Stimulated activated naive B cell treated with anti-CD40 and anti-IgM and Interleukin-4, amounts not matched to agents 10 μg/mL and 1 μg/mL and 100 μg/mL, for 72 hours (primary cell): ENCODE results near the gene NAMPT.
"Not testable (repeated sequence)": the region's sequence is repeated elsewhere in the genome, so short reads cannot be mapped to it uniquely, and the experiment has no call there.

Experiments
- ATAC-seq, 2 donors: fragments of 150-1000 bp; cut with Tn5 transposase; replicated peaks; 2 replicates each; pipeline ENCODE4 v1.10.0; 2021; ENCODE audit warnings: moderate library complexity in 1 of 2
- DNase-seq: peaks from one replicate; pipeline ENCODE4 v3.0.0; 2021
- H3K27ac Mint-ChIP-seq: one replicate; pipeline ENCODE4 v1.8.0; 2022; ENCODE audit warnings: mild to moderate bottlenecking, mixed read lengths
- H3K27me3 Mint-ChIP-seq, 2 donors: one replicate each; pipeline ENCODE4 v1.8.0; 2022; ENCODE audit warnings: mixed read lengths in 2 of 2
- H3K36me3 Mint-ChIP-seq, 2 donors: one replicate each; pipeline ENCODE4 v1.8.0; 2022; ENCODE audit warnings: mixed read lengths in 2 of 2, mild to moderate bottlenecking in 1 of 2
- H3K4me1 Mint-ChIP-seq, 2 donors: one replicate each; pipeline ENCODE4 v1.8.0; 2022; ENCODE audit warnings: mixed read lengths in 2 of 2, mild to moderate bottlenecking in 1 of 2
- H3K4me3 Mint-ChIP-seq, 2 donors: one replicate each; pipeline ENCODE4 v1.8.0; 2022; ENCODE audit warnings: mild to moderate bottlenecking in 2 of 2, mixed read lengths in 2 of 2, moderate library complexity in 1 of 2
- H3K9me3 Mint-ChIP-seq, 2 donors: one replicate each; pipeline ENCODE4 v1.8.0; 2022; ENCODE audit warnings: mixed read lengths in 2 of 2, mild to moderate bottlenecking in 1 of 2

Gene NAMPT

DNA sequence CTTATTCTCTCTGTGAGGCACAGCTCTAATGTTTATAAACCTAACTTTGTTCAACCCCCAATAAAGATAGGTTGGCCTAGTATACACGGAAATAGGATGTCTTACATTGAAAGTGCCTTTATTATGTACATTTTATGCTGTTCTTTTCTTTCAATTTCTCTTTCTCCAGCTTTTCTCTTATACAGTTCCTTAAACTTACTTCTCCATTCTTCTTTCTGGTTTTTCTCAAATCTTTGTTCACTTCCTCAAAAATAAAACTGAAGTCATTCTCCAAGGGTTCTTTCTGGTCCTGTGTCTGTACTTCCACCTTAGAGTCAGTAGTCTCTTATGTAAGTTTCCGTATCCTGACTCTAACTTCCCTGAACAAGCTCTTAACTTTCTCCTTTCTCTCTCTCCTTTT lies 29.2 kb upstream of the NAMPT start:
- ATAC-seq (peak; percentile 89 to 91), DNase-seq (no peak)
- Mint-ChIP-seq H3K4me1 (peaks cover 5 to 12% of the 10 kb centered on the region in 2 donors), H3K27me3 (peaks cover 0 to 10% of the 10 kb centered on the region in 2 donors), H3K9me3 (peaks cover 0 to 4% of the 10 kb centered on the region in 2 donors), H3K27ac (peak overlapping the region; percentile 33), H3K36me3 (no peaks in the 10 kb centered on the region), H3K4me3 (peak overlapping the region; percentile 4 to 25)

DNA sequence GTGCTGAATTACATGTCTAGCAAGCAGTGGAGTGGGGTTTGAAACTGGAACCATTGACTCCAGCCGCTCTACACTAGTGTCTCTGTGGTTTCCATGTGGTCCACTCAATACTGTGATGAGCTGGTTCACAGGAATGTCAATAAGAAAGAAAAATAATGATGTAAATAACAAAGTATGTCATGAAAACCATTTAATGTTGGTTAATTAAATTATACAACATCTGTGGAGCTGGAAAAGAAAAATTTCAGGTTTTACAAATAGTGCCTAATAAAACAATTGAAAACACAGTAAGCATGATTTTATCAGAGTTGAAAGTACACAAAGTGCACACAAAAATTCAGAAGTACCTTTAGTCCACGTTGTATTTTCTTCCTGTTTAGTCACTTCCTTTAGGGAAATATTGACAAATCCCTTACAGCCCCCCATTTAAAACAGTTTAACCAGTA lies 28.7 kb upstream of the NAMPT start:
- peaks cover 0 to 6% of the 10 kb centered on the region in 2 donors for H3K27me3 Mint-ChIP-seq
- H3K4me1 Mint-ChIP-seq, result peaks cover 5 to 12% of the 10 kb centered on the region in 2 donors
- no peak overlapping the region for H3K4me3 Mint-ChIP-seq
- no peaks in the 10 kb centered on the region for H3K36me3 Mint-ChIP-seq
- peaks cover 0 to 2% of the 10 kb centered on the region in 2 donors for H3K9me3 Mint-ChIP-seq
- ATAC-seq (no peak), DNase-seq (no peak)
- H3K27ac Mint-ChIP-seq, result peak overlapping the region; percentile 33

DNA sequence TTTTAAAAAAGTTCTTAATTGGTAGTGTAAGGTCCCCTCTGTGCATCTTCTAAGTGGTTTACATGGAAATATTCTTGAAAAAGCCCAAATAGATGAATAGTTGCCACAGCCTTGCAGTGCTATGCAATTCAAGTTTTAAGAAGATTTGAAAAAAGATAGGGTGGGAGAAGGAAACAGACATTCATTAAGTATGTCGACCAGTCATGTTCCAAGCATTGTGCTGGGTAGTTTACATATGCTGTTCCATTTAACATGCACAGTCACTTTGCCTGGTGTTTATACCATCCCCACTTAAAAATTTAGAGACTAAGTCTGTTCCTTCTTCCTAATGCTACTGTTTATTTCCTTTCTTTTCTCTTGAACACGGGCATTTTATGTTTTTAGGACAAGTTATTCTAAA lies 28.1 kb upstream of the NAMPT start:
- H3K27me3 Mint-ChIP-seq, result peaks cover 0 to 5% of the 10 kb centered on the region in 2 donors
- H3K9me3 Mint-ChIP-seq, result peaks cover 0 to 2% of the 10 kb centered on the region in 2 donors
- H3K27ac Mint-ChIP-seq, result no peak overlapping the region
- H3K36me3 Mint-ChIP-seq, result no peaks in the 10 kb centered on the region
- no peak overlapping the region for H3K4me3 Mint-ChIP-seq
- no peak for ATAC-seq
- peaks cover 5 to 12% of the 10 kb centered on the region in 2 donors for H3K4me1 Mint-ChIP-seq
- no peak for DNase-seq

DNA sequence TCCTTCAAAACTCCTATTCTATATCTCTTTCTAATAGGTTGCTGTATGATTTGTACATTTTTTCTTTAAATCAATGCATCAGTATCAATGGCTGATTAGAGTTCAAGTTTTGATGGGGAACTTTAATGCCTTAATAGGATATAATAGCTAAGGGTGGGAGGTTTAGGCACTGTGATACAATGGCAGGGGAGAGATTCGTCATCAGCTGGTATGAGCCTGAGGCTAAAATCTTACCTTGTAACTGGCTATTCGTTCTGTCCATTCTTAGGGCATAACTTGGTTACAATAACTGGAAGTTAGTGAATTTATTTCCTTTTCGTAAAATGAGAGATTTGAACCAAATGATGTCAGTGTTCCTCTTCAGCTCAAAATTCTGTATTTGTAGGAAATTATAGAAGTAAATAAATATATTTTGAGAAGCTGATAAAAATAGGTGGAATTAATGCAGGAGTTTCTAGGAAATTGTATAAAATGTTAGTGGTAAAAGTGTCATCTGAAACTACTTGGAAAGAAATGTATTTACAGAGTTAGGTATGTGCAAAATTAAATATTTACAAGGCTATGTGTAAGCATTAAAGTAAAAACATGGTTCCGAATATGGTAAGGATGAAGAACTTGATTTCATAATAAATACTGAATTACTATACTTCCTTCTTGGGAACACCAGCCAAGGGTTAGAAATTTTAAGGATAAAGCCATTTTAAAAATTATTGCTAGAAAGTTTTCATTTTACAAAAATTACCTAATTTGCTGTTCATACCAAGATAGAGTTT lies 27.5 kb upstream of the NAMPT start:
- ATAC-seq (no peak), DNase-seq (no peak)
- H3K4me1 Mint-ChIP-seq, result peaks cover 5 to 12% of the 10 kb centered on the region in 2 donors
- no peak overlapping the region for H3K27ac Mint-ChIP-seq
- H3K36me3 Mint-ChIP-seq, result no peaks in the 10 kb centered on the region
- H3K9me3 Mint-ChIP-seq, result peaks cover 0 to 2% of the 10 kb centered on the region in 2 donors
- peaks cover 0 to 6% of the 10 kb centered on the region in 2 donors for H3K27me3 Mint-ChIP-seq
- no peak overlapping the region for H3K4me3 Mint-ChIP-seq

DNA sequence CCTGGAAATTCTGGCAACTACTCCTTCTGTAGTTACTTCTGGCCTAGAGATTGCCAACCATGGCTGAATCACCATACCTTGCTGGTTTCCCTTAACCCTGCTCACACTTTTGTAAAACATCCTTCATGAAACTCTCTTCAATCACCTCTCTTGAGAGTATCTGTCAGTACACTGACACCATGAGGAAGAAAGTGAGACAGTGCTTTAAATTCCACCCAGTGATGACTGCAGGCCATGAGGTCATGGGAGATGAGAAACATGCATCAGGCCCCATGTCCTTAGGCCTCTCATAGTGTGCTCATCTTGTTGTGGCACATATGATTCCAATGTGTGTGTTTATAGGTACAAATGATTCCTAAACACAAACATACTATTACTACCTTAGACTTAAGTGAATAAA lies 24.6 kb upstream of the NAMPT start:
- H3K4me1 Mint-ChIP-seq, result peaks cover 5 to 8% of the 10 kb centered on the region in 2 donors
- H3K9me3 Mint-ChIP-seq, result no peaks in the 10 kb centered on the region
- H3K27me3 Mint-ChIP-seq, result peaks cover 16 to 33% of the 10 kb centered on the region in 2 donors
- no peak for DNase-seq
- H3K36me3 Mint-ChIP-seq, result no peaks in the 10 kb centered on the region
- no peak overlapping the region for H3K4me3 Mint-ChIP-seq
- H3K27ac Mint-ChIP-seq, result no peak overlapping the region
- no peak for ATAC-seq

DNA sequence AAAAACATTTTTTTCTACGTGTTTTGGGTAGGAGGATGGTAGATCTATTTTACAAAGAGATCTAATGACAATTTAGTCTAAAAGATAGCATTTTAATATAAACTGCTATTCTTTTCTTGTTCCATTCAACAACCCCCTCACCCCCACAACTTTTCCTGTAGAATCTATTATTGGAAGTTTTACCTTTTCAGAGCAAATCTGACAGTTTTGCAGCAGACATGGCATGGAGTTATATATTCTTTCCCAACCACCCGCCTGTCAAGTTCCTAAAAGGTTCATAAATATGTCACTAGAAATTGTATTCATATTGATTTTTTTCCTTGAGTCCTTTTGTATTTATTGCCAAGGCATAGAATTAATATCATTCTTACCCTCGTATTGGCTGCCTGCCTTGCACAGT lies 21.5 kb upstream of the NAMPT start:
- Mint-ChIP-seq H3K27ac (no peak overlapping the region), H3K4me1 (no peaks in the 10 kb centered on the region), H3K36me3 (peaks cover 0 to 3% of the 10 kb centered on the region in 2 donors), H3K4me3 (no peak overlapping the region), H3K9me3 (peaks cover 2 to 11% of the 10 kb centered on the region in 2 donors), H3K27me3 (peaks cover 41 to 53% of the 10 kb centered on the region in 2 donors)
- ATAC-seq (no peak), DNase-seq (no peak)

- ATAC-seq, result no peak
Observed at GRCh38 chr7:106305732-106306131, 20.9 kb upstream of the NAMPT start.

DNA sequence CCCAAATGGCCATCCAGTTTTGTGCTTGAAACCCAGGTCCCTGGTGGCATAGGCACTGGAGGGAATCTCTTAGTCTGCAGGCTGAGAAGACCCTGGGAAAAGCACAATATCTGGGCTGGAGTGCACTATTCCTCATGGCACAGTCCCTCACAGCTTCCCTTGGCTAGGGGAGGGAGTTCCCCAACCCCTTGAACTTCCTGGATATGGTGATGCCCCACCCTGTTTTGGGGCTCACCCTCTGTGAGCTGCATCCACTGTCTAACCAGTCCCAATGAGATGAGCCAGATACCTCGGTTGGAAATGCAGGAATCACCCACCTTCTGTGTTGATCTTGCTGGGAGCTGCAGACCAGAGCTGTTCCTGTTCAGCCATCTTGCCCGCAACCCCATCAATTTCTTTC lies 19.8 kb upstream of the NAMPT start:
- H3K27ac Mint-ChIP-seq, result no peak overlapping the region
- no peak overlapping the region for H3K4me3 Mint-ChIP-seq
- peaks cover 44 to 53% of the 10 kb centered on the region in 2 donors for H3K27me3 Mint-ChIP-seq
- peaks cover 7 to 14% of the 10 kb centered on the region in 2 donors for H3K9me3 Mint-ChIP-seq
- H3K4me1 Mint-ChIP-seq, result no peaks in the 10 kb centered on the region
- DNase-seq, result no peak
- H3K36me3 Mint-ChIP-seq, result peaks cover 0 to 4% of the 10 kb centered on the region in 2 donors
- no peak for ATAC-seq

More at GRCh38 chr7:106305732-106306131, 20.9 kb upstream of the NAMPT start:
- no peaks in the 10 kb centered on the region for H3K4me1 Mint-ChIP-seq
- no peak overlapping the region for H3K27ac Mint-ChIP-seq
- peaks cover 0 to 4% of the 10 kb centered on the region in 2 donors for H3K36me3 Mint-ChIP-seq
- peaks cover 44 to 53% of the 10 kb centered on the region in 2 donors for H3K27me3 Mint-ChIP-seq
- no peak for DNase-seq
- peaks cover 7 to 14% of the 10 kb centered on the region in 2 donors for H3K9me3 Mint-ChIP-seq
- H3K4me3 Mint-ChIP-seq, result no peak overlapping the region

DNA sequence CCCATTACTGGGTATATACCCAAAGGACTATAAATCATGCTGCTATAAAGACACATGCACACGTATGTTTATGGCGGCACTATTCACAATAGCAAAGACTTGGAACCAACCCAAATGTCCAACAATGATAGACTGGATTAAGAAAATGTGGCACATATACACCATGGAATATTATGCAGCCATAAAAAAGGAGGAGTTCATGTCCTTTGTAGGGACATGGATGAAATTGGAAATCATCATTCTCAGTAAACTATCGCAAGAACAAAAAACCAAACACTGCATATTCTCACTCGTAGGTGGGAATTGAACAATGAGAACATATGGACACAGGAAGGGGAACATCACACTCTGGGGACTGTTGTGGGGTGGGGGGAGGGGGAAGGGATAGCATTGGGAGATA lies 13.8 kb upstream of the NAMPT start:
- not testable (repeated sequence) for ATAC-seq, H3K4me1 Mint-ChIP-seq, H3K36me3 Mint-ChIP-seq, DNase-seq, H3K4me3 Mint-ChIP-seq, H3K27ac Mint-ChIP-seq
- Mint-ChIP-seq H3K9me3 (peaks cover 7 to 17% of the 10 kb centered on the region in 2 donors), H3K27me3 (peaks cover 35 to 37% of the 10 kb centered on the region in 2 donors)

GRCh38 chr7:106298155-106298554 lies 13.4 kb upstream of the NAMPT start:
- H3K4me3 Mint-ChIP-seq, H3K4me1 Mint-ChIP-seq, H3K36me3 Mint-ChIP-seq, DNase-seq, ATAC-seq, H3K27ac Mint-ChIP-seq: not testable (repeated sequence)
- peaks cover 32 to 35% of the 10 kb centered on the region in 2 donors for H3K27me3 Mint-ChIP-seq
- peaks cover 7 to 15% of the 10 kb centered on the region in 2 donors for H3K9me3 Mint-ChIP-seq

DNA sequence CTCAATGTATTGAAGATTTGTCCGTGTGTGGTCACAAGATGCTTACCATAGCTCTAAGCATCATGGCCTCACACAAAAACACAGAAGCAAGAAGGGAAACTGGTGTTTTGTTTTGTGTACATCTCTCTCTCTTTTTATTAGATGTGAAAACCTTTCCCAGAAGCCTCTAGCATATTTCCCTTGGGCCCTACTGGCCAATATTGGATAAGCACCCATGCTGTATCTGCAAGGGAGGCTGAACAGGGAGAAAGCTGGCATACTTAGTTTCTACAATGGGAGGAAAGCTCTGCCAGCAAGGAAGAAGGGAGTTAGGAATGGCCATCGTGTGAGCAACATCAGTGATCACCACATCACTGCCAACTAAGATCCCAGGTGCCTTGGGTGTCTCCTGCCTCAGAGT lies 9.6 kb upstream of the NAMPT start:
- Mint-ChIP-seq H3K36me3 (no peaks in the 10 kb centered on the region), H3K9me3 (peaks cover 0 to 4% of the 10 kb centered on the region in 2 donors), H3K27me3 (peaks cover 23 to 27% of the 10 kb centered on the region in 2 donors), H3K27ac (no peak overlapping the region), H3K4me1 (peaks cover 7 to 11% of the 10 kb centered on the region in 2 donors), H3K4me3 (no peak overlapping the region)
- no peak for ATAC-seq
- no peak for DNase-seq

- peaks cover 19 to 24% of the 10 kb centered on the region in 2 donors for H3K27me3 Mint-ChIP-seq
- no peak overlapping the region for H3K27ac Mint-ChIP-seq
- H3K4me1 Mint-ChIP-seq, result peaks cover 11 to 12% of the 10 kb centered on the region in 2 donors
- no peak for DNase-seq
- no peak for ATAC-seq
- H3K9me3 Mint-ChIP-seq, result peaks cover 0 to 3% of the 10 kb centered on the region in 2 donors
- no peak overlapping the region for H3K4me3 Mint-ChIP-seq
- no peaks in the 10 kb centered on the region for H3K36me3 Mint-ChIP-seq
Observed at GRCh38 chr7:106291247-106291646, 6.5 kb upstream of the NAMPT start.

- Mint-ChIP-seq H3K27me3 (peaks cover 16 to 22% of the 10 kb centered on the region in 2 donors), H3K27ac (no peak overlapping the region), H3K4me1 (peaks cover 16 to 19% of the 10 kb centered on the region in 2 donors), H3K36me3 (no peaks in the 10 kb centered on the region), H3K4me3 (no peak overlapping the region), H3K9me3 (peaks cover 0 to 2% of the 10 kb centered on the region in 2 donors)
- no peak for DNase-seq
- ATAC-seq, result no peak
Observed at GRCh38 chr7:106290319-106290718, 5.5 kb upstream of the NAMPT start.

DNA sequence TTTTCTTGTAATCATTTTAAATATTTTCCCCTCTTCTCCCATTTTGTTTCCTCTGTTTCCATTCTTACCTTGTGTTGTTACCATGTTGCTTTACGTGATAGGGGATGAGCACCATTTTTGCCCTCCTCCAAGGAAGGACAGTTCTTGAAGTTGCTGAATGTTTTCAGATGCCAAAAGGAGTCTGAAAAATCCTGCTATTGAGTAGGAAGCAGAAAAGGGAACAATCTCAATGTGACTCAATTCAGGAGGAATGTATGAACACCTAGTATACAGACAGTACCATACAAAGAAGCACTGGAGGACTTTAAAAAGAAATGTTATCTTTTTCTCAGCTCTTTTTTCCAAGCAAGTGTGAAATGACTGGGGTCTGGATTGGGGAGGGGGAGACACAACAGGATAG lies 5.1 kb upstream of the NAMPT start:
- no peak overlapping the region for H3K27ac Mint-ChIP-seq
- peaks cover 0 to 2% of the 10 kb centered on the region in 2 donors for H3K9me3 Mint-ChIP-seq
- no peak for ATAC-seq

GRCh38 chr7:106288263-106288662 lies 3.5 kb upstream of the NAMPT start:
- no peak for DNase-seq
- Mint-ChIP-seq H3K27ac (no peak overlapping the region), H3K4me3 (no peak overlapping the region), H3K27me3 (peaks cover 7 to 12% of the 10 kb centered on the region in 2 donors), H3K9me3 (no peaks in the 10 kb centered on the region), H3K4me1 (peaks cover 21 to 27% of the 10 kb centered on the region in 2 donors), H3K36me3 (peaks cover 0 to 9% of the 10 kb centered on the region in 2 donors)
- no peak for ATAC-seq

More for the DNA sequence above, 5.1 kb upstream of the NAMPT start:
- Mint-ChIP-seq H3K36me3 (no peaks in the 10 kb centered on the region), H3K4me3 (no peak overlapping the region), H3K27me3 (peaks cover 14 to 21% of the 10 kb centered on the region in 2 donors), H3K4me1 (peaks cover 16 to 19% of the 10 kb centered on the region in 2 donors)
- DNase-seq, result no peak
